ENCODE results near the gene GSG1L. TPM values are rescaled to one million over a fixed set of nuclear protein-coding genes. Genes with fewer than 3 reads are reported as not detected.

GSG1L gene
- total RNA-seq, 4 donors from 2014 or later, result not detected

DNA sequence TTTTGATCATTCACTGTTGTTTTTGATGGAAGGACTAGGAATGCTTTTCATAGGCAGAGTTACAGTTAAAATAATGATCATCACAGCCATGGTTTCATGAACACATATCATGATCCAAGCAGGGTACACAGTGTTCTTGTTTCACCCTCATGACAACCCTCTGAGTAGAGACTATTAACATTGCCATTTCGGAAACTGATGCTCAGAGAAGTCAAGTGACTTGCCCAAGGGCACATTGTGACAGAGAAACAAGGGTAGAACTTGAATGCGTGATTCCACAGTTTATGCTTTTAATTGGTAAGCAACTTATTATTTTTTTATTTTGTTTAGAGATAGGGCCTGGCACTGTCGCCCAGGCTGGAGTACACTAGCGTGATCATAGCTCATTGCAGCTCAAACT, 311.3 kb downstream of the GSG1L start:
- Histone ChIP-seq H3K27ac (no peak overlapping the region), H3K4me1 (peaks cover 0 to 5% (median 0%) of the 10 kb centered on the region in 4 donors), H3K4me3 (no peak overlapping the region), H3K36me3 (peaks cover 0 to 27% (median 0%) of the 10 kb centered on the region in 3 donors), H3K27me3 (no peaks in the 10 kb centered on the region), H3K9me3 (no peaks in the 10 kb centered on the region)
- TF ChIP-seq, protein P1, sequence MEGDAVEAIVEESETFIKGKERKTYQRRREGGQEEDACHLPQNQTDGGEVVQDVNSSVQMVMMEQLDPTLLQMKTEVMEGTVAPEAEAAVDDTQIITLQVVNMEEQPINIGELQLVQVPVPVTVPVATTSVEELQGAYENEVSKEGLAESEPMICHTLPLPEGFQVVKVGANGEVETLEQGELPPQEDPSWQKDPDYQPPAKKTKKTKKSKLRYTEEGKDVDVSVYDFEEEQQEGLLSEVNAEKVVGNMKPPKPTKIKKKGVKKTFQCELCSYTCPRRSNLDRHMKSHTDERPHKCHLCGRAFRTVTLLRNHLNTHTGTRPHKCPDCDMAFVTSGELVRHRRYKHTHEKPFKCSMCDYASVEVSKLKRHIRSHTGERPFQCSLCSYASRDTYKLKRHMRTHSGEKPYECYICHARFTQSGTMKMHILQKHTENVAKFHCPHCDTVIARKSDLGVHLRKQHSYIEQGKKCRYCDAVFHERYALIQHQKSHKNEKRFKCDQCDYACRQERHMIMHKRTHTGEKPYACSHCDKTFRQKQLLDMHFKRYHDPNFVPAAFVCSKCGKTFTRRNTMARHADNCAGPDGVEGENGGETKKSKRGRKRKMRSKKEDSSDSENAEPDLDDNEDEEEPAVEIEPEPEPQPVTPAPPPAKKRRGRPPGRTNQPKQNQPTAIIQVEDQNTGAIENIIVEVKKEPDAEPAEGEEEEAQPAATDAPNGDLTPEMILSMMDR (IDR thresholded peaks at IDR 0.05), result no peak
- TF ChIP-seq POLR2A (IDR thresholded peaks at IDR 0.05), result no peak
- DNase-seq, result no peak

DNA sequence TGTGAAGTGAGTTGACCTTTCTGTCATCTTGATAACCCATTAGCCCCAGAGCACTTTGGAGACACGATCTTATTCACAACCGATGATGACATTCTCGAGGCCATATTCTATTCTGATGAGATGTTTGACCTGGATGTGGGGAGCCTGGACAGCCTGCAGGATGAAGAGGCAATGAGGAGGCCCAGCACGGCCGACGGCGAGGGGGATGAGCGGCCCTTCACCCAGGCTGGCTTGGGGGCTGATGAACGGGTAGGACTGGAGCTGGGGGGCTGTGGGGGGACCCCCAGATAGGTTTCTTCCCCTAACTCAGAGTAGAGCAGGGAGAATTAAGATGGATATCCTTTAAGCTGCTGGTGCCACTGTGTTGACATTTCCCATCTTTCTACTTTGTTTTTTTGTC, 311.8 kb downstream of the GSG1L start:
- H3K27me3 ChIP-seq, result no peaks in the 10 kb centered on the region
- no peak for DNase-seq
- H3K9me3 ChIP-seq, result no peaks in the 10 kb centered on the region
- H3K36me3 ChIP-seq, result peaks cover 0 to 27% (median 0%) of the 10 kb centered on the region in 3 donors
- no peak for TF ChIP-seq POLR2A (IDR thresholded peaks at IDR 0.05)
- TF ChIP-seq, protein P1 (IDR thresholded peaks at IDR 0.05), result no peak
- peaks cover 0 to 5% (median 0%) of the 10 kb centered on the region in 4 donors for H3K4me1 ChIP-seq
- no peak overlapping the region for H3K27ac ChIP-seq
- H3K4me3 ChIP-seq, result no peak overlapping the region

DNA sequence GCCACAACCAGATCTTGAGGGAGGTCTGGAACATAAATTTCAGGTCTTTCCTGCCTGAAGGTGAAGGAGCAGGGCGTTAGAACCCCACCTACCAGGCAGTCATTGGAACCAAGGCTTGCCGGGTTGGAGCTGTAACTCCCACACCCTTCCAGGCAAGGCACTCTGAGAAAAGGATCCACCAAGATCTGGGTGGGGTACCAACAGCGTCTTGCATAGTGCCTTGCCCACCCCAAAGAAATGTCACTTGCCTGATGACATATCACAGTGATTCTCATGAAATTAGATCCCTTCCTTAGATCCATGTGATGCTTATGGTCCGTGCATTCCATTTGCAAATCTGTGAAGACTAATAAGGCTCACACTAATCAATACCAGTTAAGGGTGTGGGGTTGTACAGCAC, 312.3 kb downstream of the GSG1L start:
- H3K36me3 ChIP-seq, result peaks cover 0 to 27% (median 0%) of the 10 kb centered on the region in 3 donors
- H3K4me3 ChIP-seq, result no peak overlapping the region
- H3K27me3 ChIP-seq, result no peaks in the 10 kb centered on the region
- TF ChIP-seq, protein P1 (IDR thresholded peaks at IDR 0.05), result no peak
- TF ChIP-seq POLR2A (IDR thresholded peaks at IDR 0.05), result no peak
- H3K9me3 ChIP-seq, result no peaks in the 10 kb centered on the region
- no peak for DNase-seq
- peaks cover 0 to 5% (median 0%) of the 10 kb centered on the region in 4 donors for H3K4me1 ChIP-seq
- H3K27ac ChIP-seq, result no peak overlapping the region

DNA sequence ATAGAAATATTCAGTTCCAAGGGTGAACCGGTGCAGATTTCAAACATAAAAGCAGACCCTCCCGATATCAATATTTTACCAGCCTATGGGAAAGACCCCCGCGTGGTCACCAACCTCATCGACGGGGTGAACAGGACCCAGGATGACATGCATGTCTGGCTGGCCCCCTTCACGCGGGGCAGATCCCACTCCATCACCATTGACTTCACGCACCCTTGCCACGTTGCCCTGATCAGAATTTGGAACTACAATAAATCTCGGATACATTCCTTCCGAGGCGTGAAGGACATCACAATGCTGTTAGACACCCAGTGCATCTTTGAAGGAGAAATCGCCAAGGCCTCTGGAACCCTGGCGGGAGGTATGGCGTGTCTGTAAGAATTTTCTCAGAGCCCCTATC, 313.6 kb downstream of the GSG1L start:
- no peak for TF ChIP-seq POLR2A (IDR thresholded peaks at IDR 0.05)
- TF ChIP-seq, protein P1 (IDR thresholded peaks at IDR 0.05), result no peak
- no peak for DNase-seq

DNA sequence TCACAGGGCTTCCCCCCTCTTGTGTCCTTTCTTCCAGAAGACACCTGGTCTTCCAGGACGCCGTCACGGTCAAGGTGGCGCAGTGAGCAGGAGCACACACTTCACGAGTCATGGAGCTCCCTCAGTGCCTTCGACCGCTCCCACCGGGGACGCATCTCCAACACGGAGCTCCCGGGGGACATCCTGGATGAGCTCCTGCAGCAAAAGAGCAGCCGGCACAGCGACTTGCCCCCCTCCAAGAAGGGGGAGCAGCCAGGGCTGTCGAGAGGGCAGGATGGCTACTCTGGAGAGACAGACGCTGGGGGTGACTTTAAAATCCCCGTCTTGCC, 314.0 kb downstream of the GSG1L start:
- H3K36me3 ChIP-seq, result peaks cover 0 to 16% (median 0%) of the 10 kb centered on the region in 3 donors

More for the DNA sequence above, 313.6 kb downstream of the GSG1L start:
- Histone ChIP-seq H3K27me3 (no peaks in the 10 kb centered on the region), H3K36me3 (peaks cover 0 to 20% (median 0%) of the 10 kb centered on the region in 3 donors), H3K4me1 (peaks cover 0 to 5% (median 0%) of the 10 kb centered on the region in 4 donors), H3K9me3 (no peaks in the 10 kb centered on the region), H3K27ac (no peak overlapping the region), H3K4me3 (no peak overlapping the region)

More for the DNA sequence above, 314.0 kb downstream of the GSG1L start:
- Histone ChIP-seq H3K9me3 (no peaks in the 10 kb centered on the region), H3K27ac (no peak overlapping the region), H3K4me3 (no peak overlapping the region), H3K27me3 (no peaks in the 10 kb centered on the region), H3K4me1 (peaks cover 0 to 5% (median 0%) of the 10 kb centered on the region in 4 donors)
- TF ChIP-seq, protein P1 (IDR thresholded peaks at IDR 0.05), result no peak
- no peak for TF ChIP-seq POLR2A (IDR thresholded peaks at IDR 0.05)
- DNase-seq, result no peak
